HG02870 (cell line): ENCODE results near the gene BLID.

ENCODE experiments used
- ATAC-seq: cut with Tn5 transposase; IDR thresholded peaks from one replicate; pipeline ENCODE4 v1.9.1; 2021; ENCODE audit warnings: mild to moderate bottlenecking, moderate library complexity; ENCODE audit not compliant: unreplicated experiment

BLID gene

GRCh38 chr11:122115524-122116379, at the start of gene BLID:
Gene BLID (minus strand): TSS chr11:122116215. CDS start chr11:122115922, 293 bp downstream.
- ATAC-seq, result no peak

GRCh38 chr11:122163053-122163819, 47.2 kb upstream of the BLID start:
- ATAC-seq, result no peak

GRCh38 chr11:122162095-122162494, 46.1 kb upstream of the BLID start:
- no peak for ATAC-seq

GRCh38 chr11:122160841-122161590, 45.0 kb upstream of the BLID start:
- no peak for ATAC-seq

- ATAC-seq, result no peak
Measured at GRCh38 chr11:122159861-122160260, 43.8 kb upstream of the BLID start.

- no peak for ATAC-seq
Measured at GRCh38 chr11:122159173-122159721, 43.2 kb upstream of the BLID start.

- ATAC-seq, result no peak
Measured at GRCh38 chr11:122158171-122158570, 42.2 kb upstream of the BLID start.

- ATAC-seq, result no peak
Measured at GRCh38 chr11:122157653-122158161, 41.7 kb upstream of the BLID start.

- no peak for ATAC-seq
Measured at GRCh38 chr11:122156940-122157382, 40.9 kb upstream of the BLID start.

- no peak for ATAC-seq
Measured at GRCh38 chr11:122155765-122156527, 39.9 kb upstream of the BLID start.

- no peak for ATAC-seq
Measured at GRCh38 chr11:122154994-122155393, 39.0 kb upstream of the BLID start.

- no peak for ATAC-seq
Measured at GRCh38 chr11:122154227-122154626, 38.2 kb upstream of the BLID start.

- no peak for ATAC-seq
Measured at GRCh38 chr11:122153746-122154145, 37.7 kb upstream of the BLID start.

- ATAC-seq, result no peak
Measured at GRCh38 chr11:122150216-122151124, 34.5 kb upstream of the BLID start.

- no peak for ATAC-seq
Measured at GRCh38 chr11:122149202-122149601, 33.2 kb upstream of the BLID start.

GRCh38 chr11:122146475-122146874, 30.5 kb upstream of the BLID start:
- ATAC-seq, result no peak

- no peak for ATAC-seq
Measured at GRCh38 chr11:122145715-122146274, 29.8 kb upstream of the BLID start.

- no peak for ATAC-seq
Measured at GRCh38 chr11:122144752-122145151, 28.7 kb upstream of the BLID start.

GRCh38 chr11:122141725-122142124, 25.7 kb upstream of the BLID start:
- no peak for ATAC-seq
